Activated T-helper 9 cell treated with anti-CD3 and anti-CD28 coated beads, Interleukin-2, amount 50 U/mL, for 16 hours (primary cell): ENCODE results near the gene UBL3.

Source experiments
- DNase-seq: peaks from one replicate; pipeline ENCODE4 v3.0.0-alpha.2; 2020; ENCODE audit warnings: low read depth

Gene UBL3

GRCh38 chr13:29850213-29850898 is at the start of gene UBL3:
Gene UBL3 (minus strand): TSS chr13:29850617. CDS start chr13:29849538, 1,079 bp downstream.
- DNase-seq, result peak; percentile 93

- no peak for DNase-seq
These were observed 46.7 kb upstream of the UBL3 start for GRCh38 chr13:29897102-29897501.

GRCh38 chr13:29893438-29893837 is 43.0 kb upstream of the UBL3 start:
- no peak for DNase-seq

GRCh38 chr13:29892151-29892550 is 41.7 kb upstream of the UBL3 start:
- DNase-seq, result no peak

- no peak for DNase-seq
These were observed 38.7 kb upstream of the UBL3 start for GRCh38 chr13:29889111-29889510.

GRCh38 chr13:29888306-29888705 is 37.9 kb upstream of the UBL3 start:
- DNase-seq, result no peak

GRCh38 chr13:29887686-29888085 is 37.3 kb upstream of the UBL3 start:
- no peak for DNase-seq

- no peak for DNase-seq
These were observed 36.7 kb upstream of the UBL3 start for GRCh38 chr13:29887030-29887557.

- DNase-seq, result peak; percentile 27
These were observed 36.0 kb upstream of the UBL3 start for GRCh38 chr13:29886446-29886845.

- DNase-seq, result no peak
These were observed 35.6 kb upstream of the UBL3 start for GRCh38 chr13:29885989-29886388.

- DNase-seq, result no peak
These were observed 34.4 kb upstream of the UBL3 start for GRCh38 chr13:29884671-29885430.

GRCh38 chr13:29883941-29884518 is 33.6 kb upstream of the UBL3 start:
- DNase-seq, result no peak

- no peak for DNase-seq
These were observed 31.7 kb upstream of the UBL3 start for GRCh38 chr13:29882076-29882475.

- no peak for DNase-seq
These were observed 27.7 kb upstream of the UBL3 start for GRCh38 chr13:29878101-29878500.

- DNase-seq, result no peak
These were observed 27.1 kb upstream of the UBL3 start for GRCh38 chr13:29877456-29878078.

- no peak for DNase-seq
These were observed 25.2 kb upstream of the UBL3 start for GRCh38 chr13:29875646-29876045.

GRCh38 chr13:29868581-29868980 is 18.2 kb upstream of the UBL3 start:
- DNase-seq, result no peak

GRCh38 chr13:29865934-29866333 is 15.5 kb upstream of the UBL3 start:
- DNase-seq, result no peak

GRCh38 chr13:29861694-29862110 is 11.3 kb upstream of the UBL3 start:
- DNase-seq, result no peak

GRCh38 chr13:29859971-29860370 is 9.6 kb upstream of the UBL3 start:
- DNase-seq, result no peak

GRCh38 chr13:29858667-29859066 is 8.2 kb upstream of the UBL3 start:
- DNase-seq, result no peak

- DNase-seq, result no peak
These were observed 7.8 kb upstream of the UBL3 start for GRCh38 chr13:29858231-29858630.

- no peak for DNase-seq
These were observed 6.7 kb upstream of the UBL3 start for GRCh38 chr13:29857085-29857484.
